ENCODE data around the gene NUP205. TPM values are rescaled to one million over a fixed set of nuclear protein-coding genes. Genes with fewer than 3 reads are reported as not detected.

Gene NUP205
- total RNA-seq, 4 donors from 2014 or later, result 36.9 to 53.1 (median 41.3) TPM

- Histone ChIP-seq H3K4me3 (no peak overlapping the region), H3K27me3 (no peaks in the 10 kb centered on the region), H3K36me3 (peaks cover 77% of the 10 kb centered on the region), H3K4me1 (no peaks in the 10 kb centered on the region), H3K9me3 (no peaks in the 10 kb centered on the region), H3K27ac (no peak overlapping the region)
- TF ChIP-seq EP300 (IDR thresholded peaks at IDR 0.05), result no peak
- TF ChIP-seq, protein P1, sequence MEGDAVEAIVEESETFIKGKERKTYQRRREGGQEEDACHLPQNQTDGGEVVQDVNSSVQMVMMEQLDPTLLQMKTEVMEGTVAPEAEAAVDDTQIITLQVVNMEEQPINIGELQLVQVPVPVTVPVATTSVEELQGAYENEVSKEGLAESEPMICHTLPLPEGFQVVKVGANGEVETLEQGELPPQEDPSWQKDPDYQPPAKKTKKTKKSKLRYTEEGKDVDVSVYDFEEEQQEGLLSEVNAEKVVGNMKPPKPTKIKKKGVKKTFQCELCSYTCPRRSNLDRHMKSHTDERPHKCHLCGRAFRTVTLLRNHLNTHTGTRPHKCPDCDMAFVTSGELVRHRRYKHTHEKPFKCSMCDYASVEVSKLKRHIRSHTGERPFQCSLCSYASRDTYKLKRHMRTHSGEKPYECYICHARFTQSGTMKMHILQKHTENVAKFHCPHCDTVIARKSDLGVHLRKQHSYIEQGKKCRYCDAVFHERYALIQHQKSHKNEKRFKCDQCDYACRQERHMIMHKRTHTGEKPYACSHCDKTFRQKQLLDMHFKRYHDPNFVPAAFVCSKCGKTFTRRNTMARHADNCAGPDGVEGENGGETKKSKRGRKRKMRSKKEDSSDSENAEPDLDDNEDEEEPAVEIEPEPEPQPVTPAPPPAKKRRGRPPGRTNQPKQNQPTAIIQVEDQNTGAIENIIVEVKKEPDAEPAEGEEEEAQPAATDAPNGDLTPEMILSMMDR (IDR thresholded peaks at IDR 0.05), result no peak
- TF ChIP-seq POLR2A (IDR thresholded peaks at IDR 0.05), result no peak
- no peak for TF ChIP-seq POLR2AphosphoS5 (IDR thresholded peaks at IDR 0.05)
- DNase-seq (ENCODE audit: low spot score in 2 of 2), result no peak
- WGBS, result 93% methylated on average over 4 of the region's 4 CpGs
These were observed 17.6 kb downstream of the NUP205 start for GRCh38 chr7:135575296-135575695.

DNA sequence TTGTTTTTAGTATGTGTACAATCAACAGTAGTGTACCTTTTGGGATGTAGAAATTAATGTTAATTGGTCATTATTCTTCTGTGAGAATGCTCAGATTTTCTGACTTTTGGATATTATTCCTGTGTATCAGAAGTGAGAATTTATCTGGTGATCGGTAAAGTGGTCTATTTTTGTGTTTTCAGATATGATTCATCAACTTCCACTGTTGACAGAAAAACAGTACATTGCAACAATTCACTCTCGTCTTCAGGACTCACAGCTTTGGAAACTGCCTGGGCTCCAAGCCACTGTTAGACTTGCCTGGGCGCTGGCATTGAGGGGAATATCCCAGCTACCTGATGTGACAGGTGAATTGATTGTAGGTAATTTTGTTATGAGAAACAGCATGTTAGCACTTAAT is 20.9 kb downstream of the NUP205 start:
- Histone ChIP-seq H3K36me3 (peaks cover 93% of the 10 kb centered on the region), H3K9me3 (no peaks in the 10 kb centered on the region)

DNA sequence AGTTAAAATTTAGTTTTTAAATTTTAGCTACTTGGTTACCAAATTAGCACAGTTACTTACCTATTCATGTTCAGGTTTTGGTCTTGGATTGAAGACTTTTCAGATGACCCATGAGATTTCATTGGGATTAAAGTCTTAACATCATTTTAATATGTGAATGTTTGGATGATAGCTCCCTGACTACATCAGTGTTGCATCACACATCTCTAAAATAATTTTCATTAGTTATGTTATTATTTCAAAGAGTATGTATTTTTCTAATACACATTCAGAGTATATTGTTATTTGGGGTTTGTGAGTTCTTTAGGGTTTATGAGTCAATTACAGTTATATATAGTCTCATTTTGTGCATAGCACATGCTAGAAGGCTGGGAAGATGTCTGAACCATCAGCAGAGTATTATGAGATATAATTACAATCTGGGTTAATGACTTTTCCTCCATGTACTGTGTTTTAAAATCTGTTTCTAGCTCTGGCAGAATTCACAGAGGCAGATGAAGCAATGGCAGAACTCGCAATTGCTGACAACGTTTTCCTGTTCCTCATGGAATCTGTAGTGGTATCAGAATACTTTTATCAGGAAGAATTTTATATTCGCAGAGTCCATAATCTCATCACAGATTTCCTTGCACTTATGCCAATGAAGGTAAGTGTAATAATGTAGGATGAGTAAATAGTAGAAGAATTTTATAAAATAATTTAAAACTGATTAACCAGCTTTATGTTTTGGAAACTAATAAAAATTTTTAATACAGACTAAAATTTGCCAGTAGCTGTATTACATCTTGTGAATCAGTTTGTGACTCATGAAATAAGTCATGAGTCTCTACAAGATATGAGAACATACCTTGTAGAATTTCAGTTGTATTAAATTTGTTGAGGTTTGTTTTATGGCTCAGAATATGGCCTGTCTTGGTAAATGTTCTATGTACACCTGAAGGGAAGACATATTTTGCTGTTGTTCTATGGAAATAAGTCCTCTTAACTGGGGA is 26.9 kb downstream of the NUP205 start:
- DNase-seq (ENCODE audit: low spot score in 2 of 2), result no peak
- Histone ChIP-seq H3K4me1 (no peaks in the 10 kb centered on the region), H3K27me3 (no peaks in the 10 kb centered on the region), H3K4me3 (no peak overlapping the region), H3K9me3 (no peaks in the 10 kb centered on the region), H3K27ac (no peak overlapping the region), H3K36me3 (peaks cover 84% of the 10 kb centered on the region)
- TF ChIP-seq, protein P1 (IDR thresholded peaks at IDR 0.05), result no peak
- no peak for TF ChIP-seq POLR2A (IDR thresholded peaks at IDR 0.05)
- no peak for TF ChIP-seq POLR2AphosphoS5 (IDR thresholded peaks at IDR 0.05)
- TF ChIP-seq EP300 (IDR thresholded peaks at IDR 0.05), result no peak
- 87% methylated on average over 3 of the region's 3 CpGs for WGBS

More for the DNA sequence above, 20.9 kb downstream of the NUP205 start:
- no peak for DNase-seq (ENCODE audit: low spot score in 2 of 2)
- H3K4me1 ChIP-seq, result no peaks in the 10 kb centered on the region
- no peaks in the 10 kb centered on the region for H3K27me3 ChIP-seq
- no peak for TF ChIP-seq EP300 (IDR thresholded peaks at IDR 0.05)
- no peak for TF ChIP-seq POLR2A (IDR thresholded peaks at IDR 0.05)
- TF ChIP-seq, protein P1 (IDR thresholded peaks at IDR 0.05), result no peak
- TF ChIP-seq POLR2AphosphoS5 (IDR thresholded peaks at IDR 0.05), result no peak
- H3K27ac ChIP-seq, result no peak overlapping the region
- 62% methylated on average over 3 of the region's 3 CpGs for WGBS
- no peak overlapping the region for H3K4me3 ChIP-seq

DNA sequence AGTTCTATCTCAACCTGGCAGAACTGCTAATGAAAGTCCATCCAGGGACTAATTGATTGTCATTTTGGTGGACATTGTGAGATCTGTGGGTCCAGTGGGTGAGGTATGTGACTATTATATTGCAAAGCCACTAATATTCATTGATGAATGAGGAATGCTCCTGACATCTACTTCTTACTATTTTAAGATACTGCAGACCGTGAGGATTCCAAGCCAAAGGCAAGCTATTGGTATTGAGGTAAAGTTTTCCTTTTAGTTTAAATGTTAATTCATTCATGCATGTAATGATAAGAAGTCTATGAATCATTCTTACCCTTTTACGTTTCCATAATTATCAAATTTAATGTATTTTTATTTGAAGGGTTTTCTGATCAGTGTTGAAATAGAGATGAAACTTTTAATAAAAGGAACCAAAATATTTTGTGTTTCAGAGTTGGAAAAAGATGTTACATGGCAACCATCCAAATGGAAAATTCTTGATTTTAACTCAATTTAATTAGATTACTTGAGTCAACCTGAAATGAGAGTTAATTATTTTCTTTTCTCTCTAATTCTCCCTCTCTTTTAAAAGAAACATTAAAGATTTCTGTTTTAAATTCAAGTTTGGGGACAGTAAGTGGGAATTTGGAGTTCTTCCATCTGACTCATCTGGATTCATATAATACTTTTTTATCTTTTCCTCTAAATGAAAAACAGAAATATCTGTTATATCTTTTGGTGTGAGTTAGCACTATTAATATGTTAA is 39.6 kb downstream of the NUP205 start:
- Histone ChIP-seq H3K36me3 (peaks cover 46% of the 10 kb centered on the region), H3K9me3 (no peaks in the 10 kb centered on the region), H3K27ac (no peak overlapping the region), H3K4me3 (no peak overlapping the region), H3K27me3 (no peaks in the 10 kb centered on the region), H3K4me1 (no peaks in the 10 kb centered on the region)
- WGBS, result 54% methylated on average over 2 of the region's 2 CpGs
- TF ChIP-seq POLR2AphosphoS5 (IDR thresholded peaks at IDR 0.05) (no peak), POLR2A (IDR thresholded peaks at IDR 0.05) (no peak), EP300 (IDR thresholded peaks at IDR 0.05) (no peak)
- TF ChIP-seq, protein P1 (IDR thresholded peaks at IDR 0.05), result no peak
- DNase-seq (ENCODE audit: low spot score in 2 of 2), result no peak

DNA sequence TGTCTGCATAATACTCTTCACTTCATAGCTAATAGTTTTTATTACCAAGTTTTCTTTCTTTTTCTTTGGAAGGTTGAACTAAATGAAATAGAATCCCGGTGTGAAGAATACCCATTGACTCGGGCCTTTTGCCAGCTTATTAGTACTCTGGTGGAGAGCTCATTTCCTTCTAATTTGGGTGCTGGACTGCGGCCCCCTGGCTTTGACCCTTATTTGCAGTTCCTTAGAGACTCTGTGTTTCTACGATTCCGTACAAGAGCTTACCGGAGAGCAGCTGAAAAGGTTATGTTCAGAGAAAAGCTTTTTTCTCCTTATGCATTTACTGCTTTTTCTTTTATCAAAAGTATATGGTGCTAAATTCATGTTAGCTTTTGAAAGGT is 40.2 kb downstream of the NUP205 start:
- WGBS, result 62% methylated on average over 6 of the region's 6 CpGs
- Histone ChIP-seq H3K4me3 (no peak overlapping the region), H3K27ac (no peak overlapping the region), H3K9me3 (no peaks in the 10 kb centered on the region), H3K27me3 (no peaks in the 10 kb centered on the region), H3K4me1 (no peaks in the 10 kb centered on the region), H3K36me3 (peaks cover 46% of the 10 kb centered on the region)
- TF ChIP-seq, protein P1 (IDR thresholded peaks at IDR 0.05), result no peak
- no peak for TF ChIP-seq POLR2A (IDR thresholded peaks at IDR 0.05)
- no peak for TF ChIP-seq EP300 (IDR thresholded peaks at IDR 0.05)
- TF ChIP-seq POLR2AphosphoS5 (IDR thresholded peaks at IDR 0.05), result no peak
- DNase-seq (ENCODE audit: low spot score in 2 of 2), result no peak

All from suprapubic skin (tissue), 4 donors.